Hepatocyte (in vitro differentiated cells): ENCODE measurements around the gene CD226.

Experiments
- CTCF ChIP-seq: fragments of 200-600 bp; sonication (generic); IDR thresholded peaks from 2 replicates; pipeline ENCODE4 v1.5.1; 2016; ENCODE audit warnings: antibody characterized with exemption, mild to moderate bottlenecking; ENCODE audit not compliant: poor library complexity
- EZH2phosphoT487 ChIP-seq: fragments of 200-600 bp; sonication (generic); IDR thresholded peaks from one replicate; pipeline ENCODE4 v1.6.1; 2018; ENCODE audit warnings: antibody characterized with exemption, mild to moderate bottlenecking, low read depth, moderate library complexity; ENCODE audit not compliant: unreplicated experiment, severe bottlenecking

- TF ChIP-seq CTCF (no peak), EZH2phosphoT487 (no peak)
Measured at GRCh38 chr18:69885355-69885754, 62.3 kb downstream of the CD226 start.
